Heart left ventricle (tissue), 13 donors: ENCODE measurements around the gene CDK5R2.

Experiments
- POLR2A ChIP-seq, 2 donors: fragments of 450-650 bp; IDR thresholded peaks; one replicate each; pipeline ENCODE4 v1.6.1; 2017; ENCODE audit warnings: antibody characterized with exemption in 2 of 2, mild to moderate bottlenecking in 2 of 2, moderate library complexity in 2 of 2
- TF ChIP-seq, protein P1 (sequence below), 12 donors: fragments of 200-600 bp; sonication (generic) in 4 of 12; IDR thresholded peaks; one replicate each; pipeline versions ENCODE4 v1.5.0 to v1.8.0; 2018 to 2022; ENCODE audit warnings: antibody characterized with exemption in 12 of 12, mild to moderate bottlenecking in 5 of 12
- donor health status: ischemic (EF 13 %, LVEDD 7.1; RV severe dilation, severe dysfunction).
- donor health status: DM: no; HTN: yes; CAD: no.
- donor health status: DM: no; HTN: no; CAD: no.
- donor health status: ischemic (EF 25% LVEDD 6.9; RV normal size, moderate dysfunction).
- donor health status: ischemic (EF 25% LVEDD 5.7; RV mildly dilated, moderate dysfunction).
- donor health status: ischemic (EF 35%, LVEDD 5.7; RV mildly dilated, moderate dysfunction).
- donor health status: nonischemic (EF 11% LVEDD 7.7; RV severe dilation, severe dysfunction).
- donor health status: DM: yes; HTN: yes; CAD: no.
- donor health status: PGD.
- donor health status: ischemic (EF 29% LVEDD 5.4; RV normal size, mild dysfunction).
- donor health status: nonischemic (EF 23%, LVEDD 6.1; RV moderate dilation, normal function).

DNA sequence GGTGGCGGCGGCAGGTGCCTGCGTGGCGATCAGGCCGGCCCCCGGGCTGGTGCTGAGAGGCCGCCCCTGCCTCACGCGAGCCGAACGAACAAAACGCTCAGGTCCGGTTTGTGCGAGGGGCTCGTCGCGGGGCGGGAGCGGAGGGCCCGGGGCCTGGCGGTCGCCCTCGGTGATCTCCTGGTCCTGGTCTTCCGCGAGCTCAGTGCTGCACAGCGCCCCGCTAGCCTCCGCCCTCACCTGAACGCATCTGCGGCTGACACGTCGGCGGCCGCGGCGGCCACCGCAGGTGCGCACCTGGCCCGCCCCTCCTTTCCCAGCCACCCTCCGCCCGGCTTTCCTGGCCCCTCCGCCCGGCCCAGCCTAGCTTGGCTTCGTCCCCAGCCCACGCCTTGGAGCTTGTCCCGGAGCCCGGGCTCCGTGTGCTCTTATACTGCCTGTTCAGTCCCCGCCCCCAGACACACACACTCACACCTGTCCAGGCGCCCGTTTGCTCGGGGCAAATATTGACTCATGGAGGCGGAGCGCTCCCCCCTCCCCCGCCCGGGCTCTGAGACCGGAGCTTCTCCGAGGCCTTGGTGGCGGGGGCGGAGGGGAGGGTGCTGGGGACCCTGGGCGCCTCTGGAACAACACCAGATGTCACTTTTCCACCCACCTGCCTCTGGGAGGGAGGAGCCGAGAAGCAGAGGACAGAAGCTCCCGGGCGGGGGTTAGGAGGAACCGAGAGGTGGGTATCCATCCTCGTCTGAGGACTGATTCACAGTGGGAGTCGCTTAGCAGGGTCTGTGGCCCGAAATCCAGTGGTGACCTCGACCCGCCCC, 42.3 kb downstream of the CDK5R2 start:
- TF ChIP-seq, protein P1, sequence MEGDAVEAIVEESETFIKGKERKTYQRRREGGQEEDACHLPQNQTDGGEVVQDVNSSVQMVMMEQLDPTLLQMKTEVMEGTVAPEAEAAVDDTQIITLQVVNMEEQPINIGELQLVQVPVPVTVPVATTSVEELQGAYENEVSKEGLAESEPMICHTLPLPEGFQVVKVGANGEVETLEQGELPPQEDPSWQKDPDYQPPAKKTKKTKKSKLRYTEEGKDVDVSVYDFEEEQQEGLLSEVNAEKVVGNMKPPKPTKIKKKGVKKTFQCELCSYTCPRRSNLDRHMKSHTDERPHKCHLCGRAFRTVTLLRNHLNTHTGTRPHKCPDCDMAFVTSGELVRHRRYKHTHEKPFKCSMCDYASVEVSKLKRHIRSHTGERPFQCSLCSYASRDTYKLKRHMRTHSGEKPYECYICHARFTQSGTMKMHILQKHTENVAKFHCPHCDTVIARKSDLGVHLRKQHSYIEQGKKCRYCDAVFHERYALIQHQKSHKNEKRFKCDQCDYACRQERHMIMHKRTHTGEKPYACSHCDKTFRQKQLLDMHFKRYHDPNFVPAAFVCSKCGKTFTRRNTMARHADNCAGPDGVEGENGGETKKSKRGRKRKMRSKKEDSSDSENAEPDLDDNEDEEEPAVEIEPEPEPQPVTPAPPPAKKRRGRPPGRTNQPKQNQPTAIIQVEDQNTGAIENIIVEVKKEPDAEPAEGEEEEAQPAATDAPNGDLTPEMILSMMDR (IDR thresholded peaks at IDR 0.05): no peak
- no peak for TF ChIP-seq POLR2A (IDR thresholded peaks at IDR 0.05)
